GM18870 (cell line): ENCODE measurements around the gene NUP98.
"Not testable (repeated sequence)": the region's sequence is repeated elsewhere in the genome, so short reads cannot be mapped to it uniquely, and the experiment has no call there.

Experiments used
- ATAC-seq: cut with Tn5 transposase; IDR thresholded peaks from one replicate; pipeline ENCODE4 v1.9.1; 2021; ENCODE audit warnings: moderate library complexity; ENCODE audit not compliant: unreplicated experiment

NUP98 gene

DNA sequence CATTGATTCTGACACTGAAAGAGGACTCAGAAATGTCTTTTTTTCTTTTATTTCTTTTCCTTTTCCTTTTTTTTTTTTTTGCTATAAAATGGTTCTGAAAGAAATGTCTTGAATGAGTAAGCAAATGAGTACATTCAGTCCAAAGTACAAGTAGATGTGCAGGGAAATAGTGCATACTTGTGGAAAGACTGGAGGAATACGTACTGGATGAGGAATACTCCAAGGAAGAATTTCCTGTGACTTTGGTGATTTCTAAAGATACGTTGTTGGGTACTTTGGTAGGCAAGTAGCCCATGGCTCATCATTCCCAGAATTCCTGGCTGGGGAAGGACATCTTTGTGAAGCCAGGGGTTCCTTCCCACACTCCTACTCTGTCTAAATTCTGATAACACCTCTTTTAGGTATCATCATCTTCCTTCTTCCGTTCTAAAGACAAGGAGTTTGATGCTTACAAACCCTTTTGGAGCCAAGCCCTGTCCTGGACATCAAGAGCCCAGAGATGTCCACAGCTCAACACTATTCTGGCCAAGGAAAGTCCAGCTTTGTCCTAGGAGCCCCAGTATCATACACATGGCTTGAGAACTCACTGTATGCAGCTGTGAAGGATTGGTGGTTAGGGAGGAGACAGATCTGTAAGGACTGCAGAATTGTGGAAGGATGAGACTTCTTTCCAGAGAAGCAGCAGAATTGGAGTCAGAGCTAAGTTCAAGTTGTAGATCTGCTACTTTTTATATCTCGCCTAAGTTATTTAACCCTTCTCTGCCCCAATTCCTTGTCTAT lies 4.8 kb upstream of the NUP98 start:
- ATAC-seq, result no peak

- no peak for ATAC-seq
Measured at GRCh38 chr11:3799873-3800272, 2.5 kb upstream of the NUP98 start.

DNA sequence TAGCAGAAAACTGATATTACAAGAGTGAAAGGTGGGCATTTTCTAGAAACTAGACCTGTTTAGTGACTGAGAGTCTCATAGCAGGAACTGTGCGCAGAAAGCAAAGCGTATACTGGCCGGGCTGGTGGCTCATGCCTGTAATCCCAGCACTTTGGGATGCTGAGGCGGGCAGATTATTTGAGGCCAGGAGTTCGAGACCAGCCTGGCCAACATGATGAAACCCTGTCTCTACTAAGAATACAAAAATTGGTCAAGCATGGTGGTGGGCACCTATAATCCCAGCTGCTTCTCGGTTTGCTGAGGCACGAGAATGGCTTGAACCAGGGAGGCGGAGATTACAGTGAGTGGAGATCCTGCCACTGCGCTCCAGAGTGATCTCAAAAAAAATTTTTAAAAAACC lies 1.8 kb upstream of the NUP98 start:
- no peak for ATAC-seq

DNA sequence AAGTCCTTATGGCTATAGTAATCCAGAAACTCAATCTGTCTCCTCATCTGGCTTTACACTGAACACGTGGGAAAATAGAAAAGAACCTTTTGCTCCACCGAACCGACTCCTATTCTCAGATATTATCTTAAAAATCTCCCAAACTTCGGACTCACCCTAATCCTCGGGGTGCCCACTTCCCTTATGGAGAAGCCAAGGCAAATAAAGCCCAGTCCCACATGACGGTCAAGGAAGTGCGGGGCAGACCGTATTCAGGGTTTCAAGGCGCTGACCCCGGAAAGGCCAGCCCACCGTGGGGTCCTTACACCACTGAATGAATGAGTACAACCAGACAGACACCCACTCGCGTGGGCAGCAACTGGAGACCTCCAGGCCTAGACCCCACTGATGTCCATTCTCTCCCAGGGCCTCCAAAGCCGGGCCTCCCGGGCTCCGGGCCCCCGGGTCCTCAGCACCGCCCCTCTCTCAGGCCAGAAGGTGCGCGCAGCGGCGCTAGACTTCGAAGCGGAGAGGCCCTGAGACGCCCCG lies 489 bp downstream of the NUP98 start:
- peak; percentile 16 for ATAC-seq

- ATAC-seq, result no peak
Measured at GRCh38 chr11:3796346-3796745, 1.0 kb downstream of the NUP98 start.

GRCh38 chr11:3796002-3796311 lies 1.4 kb downstream of the NUP98 start:
- ATAC-seq, result no peak

DNA sequence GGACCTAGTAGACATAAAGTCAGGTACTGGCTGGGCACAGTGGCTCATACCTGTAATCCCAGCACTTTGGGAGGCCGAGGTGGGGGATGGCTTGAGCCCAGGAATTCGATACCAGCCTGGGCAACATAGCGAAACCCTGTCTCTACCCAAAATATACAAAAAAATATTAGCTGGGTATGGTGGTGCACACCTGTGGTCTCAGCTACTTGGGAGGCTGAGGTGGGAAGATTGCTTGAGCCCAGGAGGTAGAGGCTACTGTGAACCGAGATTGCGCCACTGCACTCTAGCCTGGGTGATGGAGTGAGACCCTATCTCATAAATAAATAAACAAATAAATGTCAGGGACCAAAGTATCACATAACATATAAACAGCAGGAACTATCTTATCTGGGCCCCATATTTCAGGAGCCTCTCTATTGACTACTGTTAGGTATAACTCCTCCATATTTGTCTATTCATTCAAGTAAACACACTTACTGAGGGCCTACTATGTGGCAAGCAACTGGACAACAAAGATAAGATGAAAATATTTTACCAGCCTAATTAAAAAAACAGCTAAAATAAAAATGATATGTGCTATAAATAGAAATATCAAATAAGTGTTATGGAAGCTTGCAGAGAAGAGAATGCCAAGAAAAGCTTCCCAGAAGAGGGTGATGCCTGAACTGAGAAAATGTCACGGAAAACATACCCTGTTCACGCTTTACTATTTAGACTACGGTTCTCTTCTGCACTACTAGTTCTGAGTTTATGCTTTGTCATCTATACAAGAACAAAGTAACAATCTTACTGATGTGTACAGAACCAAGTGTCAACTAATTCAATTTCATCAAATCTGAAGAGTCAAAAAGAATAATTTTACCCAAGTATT lies 2.0 kb downstream of the NUP98 start:
- ATAC-seq, result no peak

DNA sequence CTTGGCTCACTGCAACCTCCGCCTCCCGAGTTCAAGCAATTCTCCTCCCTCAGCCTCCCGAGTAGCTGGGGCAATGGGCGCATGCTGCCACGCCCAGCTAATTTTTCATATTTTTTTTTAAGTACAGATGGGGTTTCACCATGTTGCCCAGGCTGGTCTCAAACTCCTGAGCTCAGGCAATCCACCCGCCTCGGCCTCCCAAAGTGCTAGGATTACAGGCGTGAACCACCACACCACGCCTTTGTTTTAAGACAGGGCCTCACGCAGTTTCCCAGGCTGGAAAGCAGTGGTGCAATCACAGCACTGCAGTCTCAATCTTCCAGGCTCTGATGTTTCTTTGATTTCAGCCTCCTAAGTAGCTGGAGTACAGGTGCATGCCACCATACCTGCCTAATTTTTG lies 3.0 kb downstream of the NUP98 start:
- ATAC-seq, result not testable (repeated sequence)

DNA sequence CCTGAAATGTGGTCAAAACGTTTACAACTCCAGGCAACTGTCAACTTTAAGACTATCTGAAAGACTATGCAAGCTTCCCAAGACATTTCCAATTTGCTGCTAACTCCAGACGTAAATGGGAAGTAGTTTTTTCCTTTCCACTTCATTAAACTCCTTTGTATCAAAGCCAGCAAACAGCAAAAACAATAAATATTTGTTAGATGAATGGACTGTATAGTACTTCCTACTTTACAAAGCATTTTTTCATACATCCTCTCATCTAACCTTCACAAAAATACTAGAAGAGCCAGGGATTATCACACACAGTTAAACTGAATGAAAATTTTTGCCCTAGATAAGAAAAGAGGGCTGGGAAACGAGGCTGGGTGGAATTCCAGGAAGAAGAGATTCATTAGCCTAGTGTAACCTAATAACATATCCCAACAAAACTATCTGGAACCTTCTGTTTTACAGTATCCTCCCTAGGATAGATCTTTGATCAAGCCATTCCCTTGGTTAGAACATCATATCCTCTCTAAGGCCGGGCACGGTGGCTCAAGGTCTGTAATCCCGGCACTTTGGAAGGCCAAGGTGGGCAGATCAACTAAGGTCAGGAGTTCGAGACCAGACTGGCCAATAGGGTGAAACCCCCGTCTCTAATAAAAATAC lies 10.4 kb downstream of the NUP98 start:
- no peak for ATAC-seq

DNA sequence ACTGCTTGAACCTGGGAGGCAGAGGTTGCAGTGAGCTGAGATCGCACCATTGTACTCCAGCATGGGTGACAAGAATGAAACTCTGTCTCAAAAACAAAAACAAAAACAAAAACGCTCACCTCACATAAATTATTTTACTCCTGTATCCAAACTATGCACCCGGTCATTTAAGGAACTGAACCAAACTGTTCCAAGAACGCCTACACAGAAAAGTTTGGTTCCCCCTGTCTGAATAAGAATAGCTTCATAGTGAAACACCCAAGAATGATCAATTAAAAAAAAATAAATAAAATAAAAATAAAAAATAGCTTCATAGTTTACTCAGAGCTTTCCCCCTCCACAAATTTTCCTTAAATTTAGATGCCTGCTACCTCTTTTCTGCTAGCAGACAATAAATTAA lies 13.7 kb downstream of the NUP98 start:
- no peak for ATAC-seq

DNA sequence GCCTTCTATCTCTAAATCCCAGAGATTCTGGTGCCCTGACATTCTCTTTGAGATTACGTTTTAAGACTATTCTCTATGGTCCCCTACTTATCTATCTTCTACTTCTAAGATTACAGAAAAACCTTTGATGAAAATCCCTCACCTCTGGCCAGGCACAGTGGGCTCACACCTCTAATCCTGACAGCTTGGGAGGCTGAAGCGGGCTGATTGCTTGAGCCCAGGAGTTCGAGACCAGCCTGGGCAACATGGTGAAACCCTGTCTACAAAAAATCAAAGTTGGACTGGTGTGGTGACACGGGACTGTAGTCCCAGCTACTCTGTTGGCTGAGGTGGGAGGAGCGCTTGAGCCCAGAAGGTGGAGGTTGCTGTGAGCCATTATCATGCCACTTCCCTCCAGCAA lies 14.4 kb downstream of the NUP98 start:
- no peak for ATAC-seq

DNA sequence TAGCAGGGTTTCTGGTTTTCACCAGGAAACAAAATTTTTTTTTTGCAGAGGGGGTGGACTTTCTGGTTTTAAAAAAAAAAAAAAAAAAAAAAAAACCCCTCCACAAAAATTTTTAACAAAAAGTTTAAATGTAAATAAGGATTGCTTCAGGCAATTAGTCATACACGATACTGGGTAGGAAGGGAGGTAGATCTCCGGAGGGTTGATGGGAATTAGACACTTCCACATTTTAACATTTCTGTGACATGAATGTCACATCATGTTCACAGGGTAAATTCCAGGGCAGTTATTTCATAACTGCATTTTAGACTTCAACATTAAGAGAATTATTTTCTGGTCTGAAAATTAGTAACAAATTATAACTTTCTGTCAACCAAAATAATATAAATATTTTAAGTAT lies 15.9 kb downstream of the NUP98 start:
- no peak for ATAC-seq

DNA sequence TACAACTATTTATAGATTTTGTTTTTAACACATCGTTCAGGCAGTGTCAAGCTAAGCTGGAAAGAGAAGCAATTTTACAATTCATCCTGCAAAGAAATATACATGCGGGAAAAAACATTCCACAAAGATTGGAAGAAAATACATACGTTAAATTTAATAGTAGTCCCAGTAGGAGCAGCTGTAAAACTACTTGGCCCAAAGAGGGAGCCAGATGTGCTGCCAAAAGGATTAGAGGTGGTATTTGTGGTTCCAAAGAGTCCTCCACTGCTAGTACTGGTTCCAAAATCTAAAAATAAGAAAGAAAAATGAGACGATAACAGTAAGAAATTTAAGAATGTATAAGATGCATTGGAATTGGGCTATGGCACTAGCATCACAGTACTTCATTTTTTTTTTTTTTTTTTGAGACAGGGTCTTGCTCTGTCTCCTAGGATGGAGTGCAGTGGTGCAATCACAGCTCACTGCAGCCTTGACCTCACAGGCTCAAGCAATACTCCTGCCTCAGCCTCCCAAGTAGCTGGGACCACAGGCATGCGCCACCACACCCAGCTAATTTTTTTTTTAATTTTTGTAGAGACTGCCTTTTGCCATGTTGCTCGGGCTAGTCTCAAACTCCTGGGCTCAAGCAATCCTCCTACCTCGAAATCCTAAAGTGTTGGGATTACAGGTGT lies 21.5 kb downstream of the NUP98 start:
- ATAC-seq, result no peak

DNA sequence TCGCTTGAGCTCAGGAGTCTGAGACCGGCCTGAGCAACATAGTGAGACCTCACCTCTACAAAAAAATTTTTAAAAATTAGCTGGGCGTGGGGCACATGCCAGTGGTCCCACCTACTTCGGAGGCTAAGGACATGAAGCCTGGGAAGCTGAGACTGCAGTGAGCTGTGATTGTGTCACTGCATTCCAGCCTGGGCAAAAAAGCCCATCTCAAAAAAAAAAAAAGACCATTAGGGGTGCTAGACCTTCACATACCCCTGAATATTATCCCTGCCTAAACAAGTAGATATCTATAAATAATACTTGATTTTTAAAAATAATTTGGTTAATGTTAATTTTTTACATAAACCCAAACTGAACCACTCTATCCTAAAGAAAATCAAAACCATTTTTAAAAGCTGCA lies 24.2 kb downstream of the NUP98 start:
- ATAC-seq, result no peak

- no peak for ATAC-seq
Measured at GRCh38 chr11:3767536-3767935, 29.8 kb downstream of the NUP98 start.

- ATAC-seq, result not testable (repeated sequence)
Measured at GRCh38 chr11:3766836-3767235, 30.5 kb downstream of the NUP98 start.

DNA sequence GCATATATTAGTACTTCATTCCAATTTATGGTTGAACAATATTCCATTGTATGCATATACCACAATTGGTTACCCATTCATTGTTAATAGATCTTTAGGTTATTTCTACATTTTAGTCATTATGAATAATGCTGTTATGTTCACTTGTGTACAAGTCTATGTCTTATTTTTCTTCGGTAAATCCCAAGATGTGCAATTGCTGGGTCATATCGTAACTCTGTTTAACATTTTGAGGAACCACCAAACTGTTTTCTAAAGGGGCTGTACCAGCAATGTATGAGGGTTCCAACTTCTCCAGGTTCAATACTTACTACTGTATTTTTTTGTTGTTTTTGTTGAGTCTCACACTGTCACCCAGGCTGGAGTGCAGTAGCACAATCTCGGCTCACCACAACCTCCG lies 33.1 kb downstream of the NUP98 start:
- no peak for ATAC-seq

GRCh38 chr11:3755151-3755550 lies 42.2 kb downstream of the NUP98 start:
- ATAC-seq, result no peak

DNA sequence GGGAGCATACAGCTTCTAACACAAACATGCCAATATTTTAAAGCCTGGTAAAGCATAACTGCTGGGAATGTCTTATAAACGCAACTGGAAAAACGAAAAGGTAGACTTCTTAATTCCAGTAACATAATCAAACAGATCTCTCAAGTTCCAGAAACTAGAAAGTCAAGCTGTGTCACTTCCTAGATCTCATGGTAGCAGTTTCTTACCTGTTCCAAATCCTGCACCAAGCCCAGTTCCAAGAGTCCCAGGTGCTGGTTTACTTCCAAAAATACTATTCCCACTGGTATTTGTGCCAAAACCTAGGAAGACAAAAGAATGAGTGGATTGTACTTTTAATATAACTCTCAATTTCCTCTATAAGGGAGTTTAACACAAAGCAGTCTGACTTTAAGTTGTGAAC lies 44.2 kb downstream of the NUP98 start:
- no peak for ATAC-seq

DNA sequence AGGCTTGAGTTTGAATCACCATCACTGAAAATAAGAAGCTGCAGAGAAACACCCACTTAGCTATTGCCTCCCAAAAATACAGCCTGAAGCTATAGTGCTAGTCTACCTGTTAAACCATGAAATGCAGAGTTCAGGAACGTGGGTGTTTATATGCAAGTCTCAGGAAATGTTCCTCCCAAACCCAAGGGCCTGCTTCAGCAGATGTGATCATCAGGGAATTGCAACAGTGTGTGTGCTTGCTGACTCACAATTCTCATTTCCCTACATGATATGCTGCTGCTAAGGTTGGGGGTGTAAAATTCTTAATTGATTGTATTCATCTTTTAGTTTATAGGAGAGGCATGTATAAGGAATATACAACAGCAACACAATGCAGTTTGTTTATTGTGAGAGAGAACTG lies 49.6 kb downstream of the NUP98 start:
- no peak for ATAC-seq

DNA sequence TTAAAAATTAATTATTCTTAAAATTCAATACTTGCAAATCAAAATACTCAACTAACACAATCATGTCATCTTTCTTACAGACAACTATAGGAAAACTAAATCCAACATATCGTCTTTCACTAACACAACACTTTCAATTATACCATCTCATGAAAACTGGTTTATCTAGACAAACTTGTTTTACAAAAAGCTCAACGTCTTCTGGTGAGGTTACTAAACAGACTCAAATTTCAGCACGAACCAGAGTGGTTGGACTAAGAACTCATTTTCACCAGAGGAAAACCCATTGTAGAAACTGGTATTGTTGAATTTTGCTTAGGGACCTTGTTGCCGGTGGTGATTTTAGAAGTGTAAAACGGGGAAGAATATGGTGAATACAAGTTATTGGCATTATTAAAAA lies 52.2 kb downstream of the NUP98 start:
- ATAC-seq, result no peak
